A549 (cell line): ENCODE data around the gene SLC6A7. TPM values are rescaled to one million over a fixed set of nuclear protein-coding genes. Genes with fewer than 3 reads are reported as not detected.

ENCODE experiments used
- ATAC-seq, 2 experiments: fragments of 200-7000 bp in 1 of 2; fragments of >200 bp in 1 of 2; cut with Nextera tagmentation in 1 of 2; cut with Tn5 transposase in 1 of 2; 3 replicates each; pipeline versions ENCODE4 v1.8.0 to v1.9.1; 2018 to 2020; ENCODE audit warnings: mild to moderate bottlenecking in 1 of 2, moderate library complexity in 1 of 2
- CTCF ChIA-PET: fragments of 300-600 bp; sonication (Branson Sonifier 250); formaldehyde crosslinking; extraction: SDS; loops from one replicate; lab custom pipeline; 2021; ENCODE audit warnings: antibody characterized with exemption, inconsistent platforms; lab: Yijun Ruan, JAX
- POLR2A ChIA-PET: fragments of 350-600 bp; formaldehyde crosslinking; extraction: SDS; loops from one replicate; lab custom pipeline; 2021; ENCODE audit warnings: antibody characterized with exemption, inconsistent platforms; lab: Yijun Ruan, JAX
- DNase-seq, 2 experiments: peaks; one replicate each; pipeline versions ENCODE4 v3.0.0 to v3.0.0-alpha.2; 2011 to 2016; ENCODE audit warnings: low read depth in 1 of 2, low spot score in 1 of 2
- FAIRE-seq: peaks from 2 replicates; lab custom pipeline; 2011; peaks lifted over from hg19 to GRCh38; lab: Jason Lieb, UNC
- H3K27ac ChIP-seq, 2 experiments: fragments of >200 bp; sonication (Bioruptor Twin); formaldehyde crosslinking; 3 replicates each; pipeline ENCODE4 v1.5.1; 2016 to 2017
- H3K4me1 ChIP-seq: fragments of >200 bp; sonication (Bioruptor Twin); formaldehyde crosslinking; 3 replicates; pipeline ENCODE4 v1.6.1; 2016
- H3K4me2 ChIP-seq: fragments of >200 bp; sonication (Bioruptor Twin); formaldehyde crosslinking; 3 replicates; pipeline ENCODE4 v1.6.1; 2016
- H3K4me3 ChIP-seq: fragments of >200 bp; sonication (Bioruptor Twin); formaldehyde crosslinking; 3 replicates; pipeline ENCODE4 v1.5.1; 2016
- H3K9me3 ChIP-seq: fragments of >200 bp; sonication (Bioruptor Twin); formaldehyde crosslinking; 3 replicates; pipeline ENCODE4 v1.6.1; 2016
- CEBPB ChIP-seq, 2 experiments: fragments of >200 bp in 1 of 2; sonication (Bioruptor Twin) in 1 of 2; formaldehyde crosslinking in 1 of 2; IDR thresholded peaks; 2 replicates each; pipeline ENCODE4 v1.6.1; 2012 to 2016
- EHF ChIP-seq: fragments of 250-450 bp; sonication (Bioruptor Pico); IDR thresholded peaks from 2 replicates; pipeline ENCODE4 v1.5.0; 2020; ENCODE audit warnings: mild to moderate bottlenecking
- FOXS1 ChIP-seq: fragments of 250-450 bp; sonication (Bioruptor Pico); IDR thresholded peaks from 2 replicates; pipeline ENCODE4 v1.5.0; 2020; ENCODE audit warnings: mild to moderate bottlenecking, moderate library complexity
- GATA3 ChIP-seq: IDR thresholded peaks from 2 replicates; pipeline ENCODE4 v1.6.1; 2012; ENCODE audit warnings: borderline replicate concordance
- HES2 ChIP-seq: fragments of >200 bp; sonication (Bioruptor Twin); formaldehyde crosslinking; IDR thresholded peaks from 2 replicates; pipeline ENCODE4 v1.6.1; 2016
- HEYL ChIP-seq: fragments of 250-450 bp; sonication (Bioruptor Pico); IDR thresholded peaks from 2 replicates; pipeline ENCODE4 v1.8.0; 2021; ENCODE audit warnings: mild to moderate bottlenecking, moderate library complexity
- MAFK ChIP-seq: fragments of 450-650 bp; IDR thresholded peaks from 2 replicates; pipeline ENCODE4 v1.6.1; 2014; ENCODE audit not compliant: partially characterized antibody
- MAX ChIP-seq: IDR thresholded peaks from 2 replicates; pipeline ENCODE4 v1.6.1; 2012
- NR3C1 ChIP-seq: fragments of >200 bp; sonication (Bioruptor Twin); formaldehyde crosslinking; IDR thresholded peaks from 3 replicates; pipeline ENCODE4 v1.6.1; 2017
- POLR2A ChIP-seq: IDR thresholded peaks from 2 replicates; pipeline ENCODE4 v1.6.1; 2012; ENCODE audit warnings: mild to moderate bottlenecking, low read length
- RFX5 ChIP-seq: fragments of 450-650 bp; IDR thresholded peaks from 2 replicates; pipeline ENCODE4 v1.7.1; 2014; ENCODE audit warnings: antibody characterized with exemption, mild to moderate bottlenecking, moderate library complexity
- SMC3 ChIP-seq: fragments of >200 bp; sonication (Bioruptor Twin); formaldehyde crosslinking; IDR thresholded peaks from 3 replicates; pipeline ENCODE4 v1.6.1; 2018; ENCODE audit warnings: inconsistent platforms
- TFCP2L1 ChIP-seq: fragments of 250-450 bp; sonication (Bioruptor Pico); IDR thresholded peaks from 2 replicates; pipeline ENCODE4 v1.5.0; 2021; ENCODE audit warnings: mild to moderate bottlenecking
- ZSCAN20 ChIP-seq: fragments of 250-450 bp; sonication (Bioruptor Pico); IDR thresholded peaks from 2 replicates; pipeline ENCODE4 v1.8.0; 2022; ENCODE audit warnings: mild to moderate bottlenecking, moderate library complexity
- WGBS: methylation state at CpG from one replicate; pipeline ENCODE4 v1.1.6; 2017; ENCODE audit errors: missing lambda C conversion rate; 5-methylcytosine and 5-hydroxymethylcytosine counted together
- polyA plus RNA-seq, 4 experiments: library from polyadenylated mRNA; depleted of rRNA in 3 of 4; stranded (reverse); fragments of >200 nt; fragmentation: RNase III in 1 of 4; extraction: RNeasy Plus Mini Kit Qiagen cat#74134 plus additional on column Dnase treatment in 1 of 4; gene quantifications; 2 replicates in 3 of 4; 3 replicates in 1 of 4; pipeline ENCODE4 v1.2.3, GENCODE V29; 2011 to 2017

The SLC6A7 gene
- polyA plus RNA-seq, 2 of the 4 experiments (the other 2 are of a cell fraction) = not detected

GRCh38 chr5:150257424-150257823, 67.6 kb downstream of the SLC6A7 start:
- ATAC-seq (no peak), FAIRE-seq (no peak), DNase-seq (no peak)
- Histone ChIP-seq H3K27ac (no peak overlapping the region), H3K4me1 (peaks cover 17% of the 10 kb centered on the region), H3K9me3 (no peaks in the 10 kb centered on the region), H3K4me3 (no peak overlapping the region), H3K4me2 (no peak overlapping the region)
- ChIA-PET POLR2A (no interaction called here), CTCF (interaction anchor here (1.3 to 1.5 kb wide), 2 partner anchors 121 to 128 kb away, joined by 4 to 5 read pairs; no protein-coding TSS in a partner anchor)
- 78% methylated on average over 10 of the region's 11 CpGs for WGBS
- no peak for TF ChIP-seq MAFK
- TF ChIP-seq HEYL = no peak

GRCh38 chr5:150258130-150258529, 68.3 kb downstream of the SLC6A7 start:
- no peak for FAIRE-seq

More at GRCh38 chr5:150258130-150258529, 68.3 kb downstream of the SLC6A7 start:
- Histone ChIP-seq H3K9me3 (no peaks in the 10 kb centered on the region), H3K4me2 (no peak overlapping the region), H3K27ac (no peak overlapping the region), H3K4me3 (no peak overlapping the region), H3K4me1 (peaks cover 24% of the 10 kb centered on the region)
- 97% methylated on average over 5 of the region's 6 CpGs for WGBS
- CTCF ChIA-PET = interaction anchor here (1.5 kb wide), 1 partner anchor 128 kb away, joined by 4 read pairs; no protein-coding TSS in a partner anchor
- TF ChIP-seq NR3C1 (no peak), MAX (no peak), RFX5 (no peak), SMC3 (no peak), GATA3 (no peak), TFCP2L1 (CRISPR knock-in tag) (no peak), EHF (no peak), POLR2A (no peak), HES2 (no peak), ZSCAN20 (CRISPR knock-in tag) (no peak), FOXS1 (CRISPR knock-in tag) (no peak), CEBPB (IDR thresholded peaks at IDR 0.05) (no peak)
- ATAC-seq (no peak), DNase-seq (no peak)
- POLR2A ChIA-PET = no interaction called here

Other genes with a start within 250 kb of the SLC6A7 start
- 0.30 and 0.35 TPM in 2 replicates for gene PDE6A, start 245.3 kb upstream of the SLC6A7 start, polyA plus RNA-seq (2011; rRNA removed)
- 0.20 to 0.30 TPM (median 0.28 TPM) in 3 replicates for gene PDE6A, start 245.3 kb upstream of the SLC6A7 start, polyA plus RNA-seq (2017; fragmentation: RNase III; extraction: RNeasy Plus Mini Kit Qiagen cat#74134 plus additional on column Dnase treatment)
- 23.2 and 31.9 TPM in 2 replicates for gene SLC26A2, start 229.3 kb upstream of the SLC6A7 start, polyA plus RNA-seq (2011; rRNA removed)
- gene SLC26A2, start 229.3 kb upstream of the SLC6A7 start, polyA plus RNA-seq (2017; fragmentation: RNase III; extraction: RNeasy Plus Mini Kit Qiagen cat#74134 plus additional on column Dnase treatment) = 28.4 to 33.5 TPM (median 32.2 TPM) in 3 replicates
- gene TIGD6, start 189.4 kb upstream of the SLC6A7 start, polyA plus RNA-seq (2011; rRNA removed) = 7.3 and 8.4 TPM in 2 replicates
- gene TIGD6, start 189.4 kb upstream of the SLC6A7 start, polyA plus RNA-seq (2017; fragmentation: RNase III; extraction: RNeasy Plus Mini Kit Qiagen cat#74134 plus additional on column Dnase treatment) = 4.2 to 4.4 TPM (median 4.3 TPM) in 3 replicates
- 34.1 and 37.2 TPM in 2 replicates for gene HMGXB3, start 189.3 kb upstream of the SLC6A7 start, polyA plus RNA-seq (2011; rRNA removed)
- 19.6 to 20.5 TPM (median 19.9 TPM) in 3 replicates for gene HMGXB3, start 189.3 kb upstream of the SLC6A7 start, polyA plus RNA-seq (2017; fragmentation: RNase III; extraction: RNeasy Plus Mini Kit Qiagen cat#74134 plus additional on column Dnase treatment)
- gene CSF1R, start 103.5 kb upstream of the SLC6A7 start, polyA plus RNA-seq (2011; rRNA removed) = 0.06 and 0.12 TPM in 2 replicates
- gene CSF1R, start 103.5 kb upstream of the SLC6A7 start, polyA plus RNA-seq (2017; fragmentation: RNase III; extraction: RNeasy Plus Mini Kit Qiagen cat#74134 plus additional on column Dnase treatment) = not detected in 3 replicates
- gene PDGFRB, start 34.2 kb upstream of the SLC6A7 start, polyA plus RNA-seq (2011; rRNA removed) = 0.15 and 0.22 TPM in 2 replicates
- 0.05 to 0.24 TPM (median 0.22 TPM) in 3 replicates for gene PDGFRB, start 34.2 kb upstream of the SLC6A7 start, polyA plus RNA-seq (2017; fragmentation: RNase III; extraction: RNeasy Plus Mini Kit Qiagen cat#74134 plus additional on column Dnase treatment)
- not detected in 2 replicates for gene CDX1, start 23.3 kb upstream of the SLC6A7 start, polyA plus RNA-seq (2011; rRNA removed)
- gene CDX1, start 23.3 kb upstream of the SLC6A7 start, polyA plus RNA-seq (2017; fragmentation: RNase III; extraction: RNeasy Plus Mini Kit Qiagen cat#74134 plus additional on column Dnase treatment) = not detected in 3 replicates
- 0.09 and 0.19 TPM in 2 replicates for gene CAMK2A, start 99.7 kb downstream of the SLC6A7 start, polyA plus RNA-seq (2011; rRNA removed)
- gene CAMK2A, start 99.7 kb downstream of the SLC6A7 start, polyA plus RNA-seq (2017; fragmentation: RNase III; extraction: RNeasy Plus Mini Kit Qiagen cat#74134 plus additional on column Dnase treatment) = 0.67 to 1.6 TPM (median 0.93 TPM) in 3 replicates
- 2.9 and 3.2 TPM in 2 replicates for gene ARSI, start 112.8 kb downstream of the SLC6A7 start, polyA plus RNA-seq (2011; rRNA removed)
- 17.4 to 24.1 TPM (median 22.0 TPM) in 3 replicates for gene ARSI, start 112.8 kb downstream of the SLC6A7 start, polyA plus RNA-seq (2017; fragmentation: RNase III; extraction: RNeasy Plus Mini Kit Qiagen cat#74134 plus additional on column Dnase treatment)
- 17.5 and 20.9 TPM in 2 replicates for gene TCOF1, start 167.6 kb downstream of the SLC6A7 start, polyA plus RNA-seq (2011; rRNA removed)
- 44.2 to 50.7 TPM (median 47.1 TPM) in 3 replicates for gene TCOF1, start 167.6 kb downstream of the SLC6A7 start, polyA plus RNA-seq (2017; fragmentation: RNase III; extraction: RNeasy Plus Mini Kit Qiagen cat#74134 plus additional on column Dnase treatment)
- gene CD74, start 222.8 kb downstream of the SLC6A7 start, polyA plus RNA-seq (2011; rRNA removed) = not detected in 2 replicates
- gene CD74, start 222.8 kb downstream of the SLC6A7 start, polyA plus RNA-seq (2017; fragmentation: RNase III; extraction: RNeasy Plus Mini Kit Qiagen cat#74134 plus additional on column Dnase treatment) = not detected in 3 replicates